ENCODE measurements around the gene AFP. TPM values are rescaled to one million over a fixed set of nuclear protein-coding genes. Genes with fewer than 3 reads are reported as not detected.

AFP gene
- polyA plus RNA-seq, 3 donors = not detected

- Histone ChIP-seq H3K4me3 (replicated peaks in 1 of 3; ENCODE audit: low read depth in 2 of 3, low read length in 3 of 3) (no peak overlapping the region), H3K9me3 (replicated peaks in 1 of 2; ENCODE audit: control insufficient read depth in 1 of 2, insufficient read depth in 1 of 2, low read length in 2 of 2) (no peaks in the 10 kb centered on the region), H3K4me2 (replicated peaks; ENCODE audit: extremely low read depth, low read length, poor library complexity, severe bottlenecking) (no peak overlapping the region), H3K9ac (ENCODE audit: insufficient read depth, low read length, poor library complexity, severe bottlenecking) (no peak overlapping the region), H3K79me2 (ENCODE audit: insufficient read depth, low read length) (no peaks in the 10 kb centered on the region), H3K27ac (ENCODE audit: low read depth in 1 of 2, low read length in 2 of 2) (no peak overlapping the region), H4K20me1 (ENCODE audit: insufficient read depth, low read length) (no peaks in the 10 kb centered on the region), H3K4me1 (ENCODE audit: control insufficient read depth in 1 of 2, insufficient read depth in 2 of 2, low read length in 2 of 2) (no peaks in the 10 kb centered on the region), H3K27me3 (ENCODE audit: control insufficient read depth in 2 of 2, insufficient read depth in 2 of 2, low read length in 2 of 2) (no peaks in the 10 kb centered on the region), H3K36me3 (replicated peaks in 1 of 2; ENCODE audit: control insufficient read depth in 1 of 2, insufficient read depth in 2 of 2, low read length in 2 of 2) (no peaks in the 10 kb centered on the region), H2AFZ (ENCODE audit: insufficient read depth, low read depth, low read length, poor library complexity, severe bottlenecking) (no peak overlapping the region)
- Mint-ChIP-seq H3K4me1 (no peaks in the 10 kb centered on the region), H3K9me3 (peaks cover 0 to 4% (median 2%) of the 10 kb centered on the region in 7 donors), H3K4me3 (no peak overlapping the region), H3K36me3 (no peaks in the 10 kb centered on the region), H3K27ac (no peak overlapping the region), H3K27me3 (ENCODE audit: low read depth in 3 of 3) (peaks cover 0 to 2% (median 0%) of the 10 kb centered on the region in 3 donors)
- intact Hi-C loops (cut with micrococcal nuclease) = no loop called here
- DNase-seq = no peak
- TF ChIP-seq, protein P1, sequence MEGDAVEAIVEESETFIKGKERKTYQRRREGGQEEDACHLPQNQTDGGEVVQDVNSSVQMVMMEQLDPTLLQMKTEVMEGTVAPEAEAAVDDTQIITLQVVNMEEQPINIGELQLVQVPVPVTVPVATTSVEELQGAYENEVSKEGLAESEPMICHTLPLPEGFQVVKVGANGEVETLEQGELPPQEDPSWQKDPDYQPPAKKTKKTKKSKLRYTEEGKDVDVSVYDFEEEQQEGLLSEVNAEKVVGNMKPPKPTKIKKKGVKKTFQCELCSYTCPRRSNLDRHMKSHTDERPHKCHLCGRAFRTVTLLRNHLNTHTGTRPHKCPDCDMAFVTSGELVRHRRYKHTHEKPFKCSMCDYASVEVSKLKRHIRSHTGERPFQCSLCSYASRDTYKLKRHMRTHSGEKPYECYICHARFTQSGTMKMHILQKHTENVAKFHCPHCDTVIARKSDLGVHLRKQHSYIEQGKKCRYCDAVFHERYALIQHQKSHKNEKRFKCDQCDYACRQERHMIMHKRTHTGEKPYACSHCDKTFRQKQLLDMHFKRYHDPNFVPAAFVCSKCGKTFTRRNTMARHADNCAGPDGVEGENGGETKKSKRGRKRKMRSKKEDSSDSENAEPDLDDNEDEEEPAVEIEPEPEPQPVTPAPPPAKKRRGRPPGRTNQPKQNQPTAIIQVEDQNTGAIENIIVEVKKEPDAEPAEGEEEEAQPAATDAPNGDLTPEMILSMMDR (IDR thresholded peaks at IDR 0.05) = no peak
Observed at GRCh38 chr4:73391774-73392173, 44.2 kb upstream of the AFP start.

DNA sequence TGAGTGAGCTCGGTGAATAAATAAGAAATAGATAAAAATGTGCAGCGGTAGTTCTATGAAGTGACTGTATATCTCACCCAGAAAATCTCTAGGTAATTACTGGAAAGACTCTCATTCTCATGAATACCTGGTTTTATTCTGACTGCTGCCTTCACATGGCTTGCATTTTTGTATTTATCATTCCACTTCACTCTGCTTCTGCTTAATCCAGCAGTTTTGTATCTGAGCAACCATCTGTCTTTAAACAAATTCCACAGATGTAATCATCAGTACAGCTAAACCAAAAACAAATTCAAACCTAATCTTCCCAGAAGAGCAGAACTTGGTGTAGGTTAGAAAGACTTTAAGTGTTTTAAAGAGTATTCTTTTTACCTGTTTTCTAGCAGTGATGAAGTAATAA, 43.1 kb upstream of the AFP start:
- no peak overlapping the region for H3K9ac ChIP-seq (ENCODE audit: insufficient read depth, low read length, poor library complexity, severe bottlenecking)
- H3K4me2 ChIP-seq (replicated peaks; ENCODE audit: extremely low read depth, low read length, poor library complexity, severe bottlenecking) = no peak overlapping the region
- Mint-ChIP-seq H3K4me3 (no peak overlapping the region), H3K27ac (no peak overlapping the region), H3K4me1 (no peaks in the 10 kb centered on the region), H3K36me3 (no peaks in the 10 kb centered on the region), H3K9me3 (peaks cover 0 to 4% (median 2%) of the 10 kb centered on the region in 7 donors), H3K27me3 (ENCODE audit: low read depth in 3 of 3) (peaks cover 0 to 2% (median 2%) of the 10 kb centered on the region in 3 donors)
- no peaks in the 10 kb centered on the region for H3K27me3 ChIP-seq (ENCODE audit: control insufficient read depth in 2 of 2, insufficient read depth in 2 of 2, low read length in 2 of 2)
- WGBS (ENCODE audit: insufficient coverage) = no CpG with 5 or more reads among the region's 2 CpGs
- H3K4me3 ChIP-seq (replicated peaks in 1 of 3; ENCODE audit: low read depth in 2 of 3, low read length in 3 of 3) = no peak overlapping the region
- TF ChIP-seq, protein P1 (IDR thresholded peaks at IDR 0.05) = no peak
- H4K20me1 ChIP-seq (ENCODE audit: insufficient read depth, low read length) = no peaks in the 10 kb centered on the region
- H3K79me2 ChIP-seq (ENCODE audit: insufficient read depth, low read length) = no peaks in the 10 kb centered on the region
- DNase-seq = no peak
- H2AFZ ChIP-seq (ENCODE audit: insufficient read depth, low read depth, low read length, poor library complexity, severe bottlenecking) = no peak overlapping the region
- intact Hi-C loops (cut with micrococcal nuclease) = no loop called here
- H3K4me1 ChIP-seq (ENCODE audit: control insufficient read depth in 1 of 2, insufficient read depth in 2 of 2, low read length in 2 of 2) = no peaks in the 10 kb centered on the region
- H3K36me3 ChIP-seq (replicated peaks in 1 of 2; ENCODE audit: control insufficient read depth in 1 of 2, insufficient read depth in 2 of 2, low read length in 2 of 2) = no peaks in the 10 kb centered on the region
- H3K9me3 ChIP-seq (replicated peaks in 1 of 2; ENCODE audit: control insufficient read depth in 1 of 2, insufficient read depth in 1 of 2, low read length in 2 of 2) = no peaks in the 10 kb centered on the region
- no peak overlapping the region for H3K27ac ChIP-seq (ENCODE audit: low read depth in 1 of 2, low read length in 2 of 2)

Measured in CD14-positive monocyte (primary cell).